Measurements from ENCODE around the gene GMPPA.

DNA sequence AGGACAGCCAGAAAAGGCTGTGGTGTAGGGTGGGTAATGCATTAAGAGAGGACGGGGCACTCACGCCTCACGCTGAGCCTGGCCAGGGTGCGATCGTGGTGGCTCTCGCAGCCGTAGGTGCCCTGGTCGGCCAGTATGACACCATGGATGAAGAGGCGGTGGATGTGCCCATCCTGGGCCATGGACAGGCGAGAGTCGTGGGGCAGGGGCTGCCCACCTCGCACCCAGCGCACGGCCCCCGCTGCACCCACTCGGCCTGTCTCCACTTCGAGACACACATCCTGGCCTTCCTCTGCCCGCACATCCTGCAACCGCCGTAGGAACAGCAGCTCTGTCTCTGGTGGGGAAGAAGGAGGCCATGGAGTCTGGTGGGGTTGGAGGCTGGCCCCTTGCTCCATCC, 57.3 kb downstream of the GMPPA start:
- TF ChIP-seq, protein P1, sequence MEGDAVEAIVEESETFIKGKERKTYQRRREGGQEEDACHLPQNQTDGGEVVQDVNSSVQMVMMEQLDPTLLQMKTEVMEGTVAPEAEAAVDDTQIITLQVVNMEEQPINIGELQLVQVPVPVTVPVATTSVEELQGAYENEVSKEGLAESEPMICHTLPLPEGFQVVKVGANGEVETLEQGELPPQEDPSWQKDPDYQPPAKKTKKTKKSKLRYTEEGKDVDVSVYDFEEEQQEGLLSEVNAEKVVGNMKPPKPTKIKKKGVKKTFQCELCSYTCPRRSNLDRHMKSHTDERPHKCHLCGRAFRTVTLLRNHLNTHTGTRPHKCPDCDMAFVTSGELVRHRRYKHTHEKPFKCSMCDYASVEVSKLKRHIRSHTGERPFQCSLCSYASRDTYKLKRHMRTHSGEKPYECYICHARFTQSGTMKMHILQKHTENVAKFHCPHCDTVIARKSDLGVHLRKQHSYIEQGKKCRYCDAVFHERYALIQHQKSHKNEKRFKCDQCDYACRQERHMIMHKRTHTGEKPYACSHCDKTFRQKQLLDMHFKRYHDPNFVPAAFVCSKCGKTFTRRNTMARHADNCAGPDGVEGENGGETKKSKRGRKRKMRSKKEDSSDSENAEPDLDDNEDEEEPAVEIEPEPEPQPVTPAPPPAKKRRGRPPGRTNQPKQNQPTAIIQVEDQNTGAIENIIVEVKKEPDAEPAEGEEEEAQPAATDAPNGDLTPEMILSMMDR (IDR thresholded peaks at IDR 0.05 in 2 of 3, conservative IDR thresholded peaks at IDR 0.05 in 1 of 3; ENCODE audit: insufficient read depth in 2 of 3, low read depth in 1 of 3, low read length in 3 of 3), result no peak
- no peak for TF ChIP-seq ADNP (tag; IDR thresholded peaks at IDR 0.05)
- TF ChIP-seq SP2 (IDR thresholded peaks at IDR 0.05; ENCODE audit: extremely low read depth, low read depth, low read length, poor library complexity, severe bottlenecking), result no peak
- TF ChIP-seq ELF1 (tag; IDR thresholded peaks at IDR 0.05), result no peak
- no peak for TF ChIP-seq MAFK (IDR thresholded peaks at IDR 0.05; ENCODE audit: low read length)

Measured in K562 (cell line).